ENCODE measurements around the gene KCNJ12. TPM values are rescaled to one million over a fixed set of nuclear protein-coding genes. Genes with fewer than 3 reads are reported as not detected.
A peak's percentile ranks its signal among the peaks of the same experiment; 100 is the strongest.
"Not testable (repeated sequence)": the region's sequence is repeated elsewhere in the genome, so short reads cannot be mapped to it uniquely, and the experiment has no call there.

KCNJ12 gene
- polyA plus RNA-seq, 6 donors from 2014 or later: not detected

- ATAC-seq (ENCODE audit: low read depth in 2 of 2); H3K36me3 Mint-ChIP-seq; H3K27me3 Mint-ChIP-seq; H3K4me1 Mint-ChIP-seq; H3K4me3 Mint-ChIP-seq; DNase-seq; H3K9me3 Mint-ChIP-seq: not testable (repeated sequence)
- H3K27ac Mint-ChIP-seq: peak overlapping the region in 1 of 6 donors; percentile 56
Measured at GRCh38 chr17:21413570-21414279, 37.6 kb downstream of the KCNJ12 start.

- H3K4me1 Mint-ChIP-seq; H3K27me3 Mint-ChIP-seq; H3K27ac Mint-ChIP-seq; H3K9me3 Mint-ChIP-seq; ATAC-seq (ENCODE audit: low read depth in 2 of 2); DNase-seq; H3K36me3 Mint-ChIP-seq; H3K4me3 Mint-ChIP-seq: not testable (repeated sequence)
Measured at GRCh38 chr17:21414616-21415015, 38.5 kb downstream of the KCNJ12 start.

DNA sequence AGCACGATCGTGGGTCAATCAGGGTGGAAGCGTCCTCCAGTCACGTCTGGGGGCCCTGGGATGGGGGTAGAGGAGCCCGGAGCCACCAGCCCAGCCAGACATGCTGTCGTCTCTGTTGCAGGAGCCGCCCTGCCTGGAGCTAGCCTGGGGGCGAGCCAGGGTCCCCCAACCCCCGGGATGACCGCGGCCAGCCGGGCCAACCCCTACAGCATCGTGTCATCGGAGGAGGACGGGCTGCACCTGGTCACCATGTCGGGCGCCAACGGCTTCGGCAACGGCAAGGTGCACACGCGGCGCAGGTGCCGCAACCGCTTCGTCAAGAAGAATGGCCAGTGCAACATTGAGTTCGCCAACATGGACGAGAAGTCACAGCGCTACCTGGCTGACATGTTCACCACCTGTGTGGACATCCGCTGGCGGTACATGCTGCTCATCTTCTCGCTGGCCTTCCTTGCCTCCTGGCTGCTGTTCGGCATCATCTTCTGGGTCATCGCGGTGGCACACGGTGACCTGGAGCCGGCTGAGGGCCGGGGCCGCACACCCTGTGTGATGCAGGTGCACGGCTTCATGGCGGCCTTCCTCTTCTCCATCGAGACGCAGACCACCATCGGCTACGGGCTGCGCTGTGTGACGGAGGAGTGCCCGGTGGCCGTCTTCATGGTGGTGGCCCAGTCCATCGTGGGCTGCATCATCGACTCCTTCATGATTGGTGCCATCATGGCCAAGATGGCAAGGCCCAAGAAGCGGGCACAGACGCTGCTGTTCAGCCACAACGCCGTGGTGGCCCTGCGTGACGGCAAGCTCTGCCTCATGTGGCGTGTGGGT lies 39.2 kb downstream of the KCNJ12 start:
- not testable (repeated sequence) for H3K9me3 Mint-ChIP-seq; DNase-seq; H3K4me3 Mint-ChIP-seq; H3K36me3 Mint-ChIP-seq; H3K4me1 Mint-ChIP-seq; H3K27ac Mint-ChIP-seq; H3K27me3 Mint-ChIP-seq; ATAC-seq (ENCODE audit: low read depth in 2 of 2)

DNA sequence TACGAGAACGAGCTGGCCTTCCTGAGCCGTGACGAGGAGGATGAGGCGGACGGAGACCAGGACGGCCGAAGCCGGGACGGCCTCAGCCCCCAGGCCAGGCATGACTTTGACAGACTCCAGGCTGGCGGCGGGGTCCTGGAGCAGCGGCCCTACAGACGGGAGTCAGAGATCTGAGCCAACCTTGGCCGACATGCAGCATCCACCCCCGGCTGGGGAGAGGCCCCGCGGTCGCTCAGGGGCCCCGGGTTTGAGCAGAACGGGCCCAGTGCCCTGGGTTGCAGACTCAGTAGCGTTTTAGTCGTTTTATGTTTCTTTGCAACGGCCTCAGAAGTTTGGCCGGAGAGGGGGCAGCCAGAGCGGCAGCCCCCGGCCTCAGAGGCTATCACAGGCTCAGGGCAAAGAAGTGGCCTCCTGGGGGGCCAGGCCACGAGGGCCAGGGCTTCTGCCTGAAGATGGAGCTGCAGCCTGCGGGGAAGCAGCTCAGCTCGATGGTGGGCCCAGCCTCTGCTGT lies 40.4 kb downstream of the KCNJ12 start:
- DNase-seq, H3K27ac Mint-ChIP-seq, H3K36me3 Mint-ChIP-seq: not testable (repeated sequence)

DNA sequence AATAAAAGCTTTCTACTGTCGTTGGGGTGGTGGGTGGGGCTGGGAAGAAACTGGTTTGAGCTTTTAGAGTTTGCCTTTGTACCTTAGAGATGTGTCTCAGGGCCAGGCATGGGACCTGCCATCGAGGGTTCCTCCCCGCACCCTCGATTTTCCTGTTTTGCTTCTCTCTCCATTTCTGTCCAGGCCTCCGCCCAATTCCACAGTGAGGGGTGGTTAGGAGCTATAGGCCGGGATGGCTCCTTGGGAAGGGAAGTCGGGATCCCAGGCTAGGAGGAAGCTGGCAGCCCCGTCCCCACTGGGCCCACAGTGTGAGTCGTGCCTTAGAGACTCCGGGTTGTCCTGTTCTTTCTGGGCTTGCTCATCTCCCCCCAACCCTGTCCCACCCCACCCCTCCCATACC lies 41.2 kb downstream of the KCNJ12 start:
- H3K9me3 Mint-ChIP-seq; DNase-seq; H3K36me3 Mint-ChIP-seq; ATAC-seq (ENCODE audit: low read depth in 2 of 2); H3K4me3 Mint-ChIP-seq; H3K27me3 Mint-ChIP-seq; H3K4me1 Mint-ChIP-seq; H3K27ac Mint-ChIP-seq: not testable (repeated sequence)

More for the DNA sequence above, 40.4 kb downstream of the KCNJ12 start:
- not testable (repeated sequence) for H3K4me3 Mint-ChIP-seq; H3K4me1 Mint-ChIP-seq; H3K27me3 Mint-ChIP-seq; ATAC-seq (ENCODE audit: low read depth in 2 of 2); H3K9me3 Mint-ChIP-seq

DNA sequence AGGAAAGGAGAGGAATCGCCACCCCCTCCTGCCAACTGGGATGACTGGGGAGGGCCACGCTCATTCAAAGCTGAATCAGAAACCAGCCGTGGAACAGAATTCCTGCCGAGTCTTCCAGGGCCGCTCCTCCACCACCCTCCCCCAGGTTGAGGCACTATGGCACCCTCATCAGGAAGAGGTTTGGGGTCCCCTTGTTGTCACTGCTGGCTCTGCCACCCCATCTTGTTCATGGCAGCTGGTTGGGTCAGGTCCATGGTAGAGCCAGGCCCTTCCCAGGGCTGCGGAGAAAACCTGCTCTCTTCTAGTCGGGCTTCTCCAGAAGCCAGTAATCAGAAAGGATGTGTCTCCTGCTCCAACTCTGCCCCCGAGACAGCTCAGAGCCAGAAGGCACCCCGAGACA lies 41.8 kb downstream of the KCNJ12 start:
- Mint-ChIP-seq H3K27ac (no peak overlapping the region), H3K9me3 (peaks cover 0 to 2% (median 0%) of the 10 kb centered on the region in 7 donors), H3K36me3 (no peaks in the 10 kb centered on the region), H3K4me1 (peaks cover 0 to 3% (median 0%) of the 10 kb centered on the region in 3 donors), H3K27me3 (peaks cover 0 to 8% (median 7%) of the 10 kb centered on the region in 3 donors), H3K4me3 (no peak overlapping the region)
- ATAC-seq (ENCODE audit: low read depth in 2 of 2) (no peak), DNase-seq (no peak)

DNA sequence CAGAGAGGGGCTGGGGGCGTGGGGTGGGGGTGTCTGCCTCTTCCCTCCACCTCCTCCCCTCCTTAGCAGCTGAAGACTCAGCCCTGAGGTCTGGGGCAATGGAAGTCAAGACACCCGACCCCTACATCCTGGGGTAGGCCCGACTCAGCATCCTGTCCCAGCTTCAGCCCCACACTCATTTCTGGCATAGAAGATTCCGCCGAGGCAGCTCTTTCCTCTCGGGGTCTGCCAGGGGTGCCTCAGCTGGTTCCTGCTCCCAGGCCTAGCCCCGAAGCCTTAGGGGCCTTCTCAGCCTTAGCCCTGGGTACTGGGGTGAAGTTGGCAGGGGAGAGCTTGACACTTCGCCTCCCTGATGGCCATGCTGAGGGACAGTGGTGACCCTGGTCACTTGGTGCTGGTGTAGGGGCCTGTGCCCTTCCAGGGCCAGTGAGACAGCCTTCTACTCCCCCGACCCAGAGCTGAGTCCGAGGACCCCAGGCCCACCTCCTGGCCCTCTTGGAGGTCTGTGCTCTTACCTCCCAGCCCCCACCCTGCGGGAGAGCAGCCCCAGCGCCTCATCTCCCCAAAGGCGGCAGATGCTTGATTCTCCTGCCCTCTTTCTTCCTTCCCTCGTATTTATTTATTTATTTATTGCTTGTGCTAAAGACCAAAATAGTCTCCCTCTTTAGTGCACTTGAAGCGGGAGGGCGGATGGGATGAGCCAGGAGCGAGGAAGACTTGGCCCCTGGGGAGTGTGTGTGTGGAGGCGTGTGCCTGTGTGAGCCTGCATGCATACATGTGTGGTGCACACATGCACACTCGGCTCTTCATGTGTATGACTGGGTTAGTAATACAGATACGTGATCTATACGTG lies 42.5 kb downstream of the KCNJ12 start:
- Mint-ChIP-seq H3K36me3 (no peaks in the 10 kb centered on the region), H3K27me3 (peaks cover 0 to 8% (median 7%) of the 10 kb centered on the region in 3 donors), H3K4me3 (no peak overlapping the region), H3K27ac (no peak overlapping the region), H3K9me3 (peaks cover 0 to 2% (median 0%) of the 10 kb centered on the region in 7 donors), H3K4me1 (peaks cover 0 to 3% (median 0%) of the 10 kb centered on the region in 3 donors)
- DNase-seq (no peak), ATAC-seq (ENCODE audit: low read depth in 2 of 2) (no peak)

DNA sequence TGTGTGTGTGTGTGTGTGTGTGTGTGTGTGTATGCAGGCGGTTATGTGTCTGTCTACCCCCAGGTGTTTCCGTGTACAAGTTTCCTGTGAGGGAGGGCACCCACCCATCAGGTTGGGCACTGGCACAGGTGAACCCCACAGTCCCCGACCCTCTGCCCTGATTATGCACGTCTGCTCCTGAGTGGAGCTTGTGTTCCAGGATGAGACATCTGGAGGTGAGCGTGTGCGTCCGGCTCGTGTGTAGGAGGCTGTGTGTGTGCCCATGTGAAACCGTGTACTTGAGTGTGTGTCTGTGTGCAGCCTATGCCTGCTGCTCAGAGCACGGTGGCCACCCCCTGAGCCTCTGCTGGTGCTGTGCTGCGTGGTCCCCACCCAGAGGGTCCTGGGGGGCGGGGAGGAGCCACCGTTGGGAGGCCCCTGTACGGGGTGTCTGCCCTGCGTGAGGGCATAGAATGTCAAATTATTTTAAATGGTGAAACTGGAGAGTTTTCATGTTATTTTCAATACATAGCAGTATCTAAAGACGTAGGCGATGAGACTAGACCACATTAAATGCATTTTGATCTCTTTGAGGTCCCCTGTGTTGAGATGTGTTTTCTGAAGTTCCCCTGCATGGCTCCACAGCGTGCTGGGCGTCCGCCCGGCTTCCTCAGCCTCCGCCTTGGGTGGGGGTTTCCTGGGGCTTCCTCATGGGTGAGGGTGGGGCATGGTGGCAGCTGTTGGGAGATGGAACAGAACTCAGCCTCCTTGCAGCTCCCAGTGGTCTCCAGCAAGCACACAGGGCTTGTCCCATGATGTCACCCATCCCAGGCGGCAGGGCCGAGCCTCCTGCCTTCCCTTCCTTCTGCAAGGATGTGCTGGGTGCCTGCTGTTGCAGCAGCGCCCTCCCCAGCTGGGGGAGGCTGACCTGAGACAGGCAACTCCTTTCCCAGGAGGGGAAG lies 43.4 kb downstream of the KCNJ12 start:
- no peaks in the 10 kb centered on the region for H3K9me3 Mint-ChIP-seq
- H3K4me3 Mint-ChIP-seq: no peak overlapping the region
- H3K27ac Mint-ChIP-seq: no peak overlapping the region
- no peaks in the 10 kb centered on the region for H3K36me3 Mint-ChIP-seq
- no peak for DNase-seq
- no peak for ATAC-seq (ENCODE audit: low read depth in 2 of 2)
- H3K4me1 Mint-ChIP-seq: peaks cover 0 to 3% (median 0%) of the 10 kb centered on the region in 3 donors
- peaks cover 0 to 10% (median 7%) of the 10 kb centered on the region in 3 donors for H3K27me3 Mint-ChIP-seq

DNA sequence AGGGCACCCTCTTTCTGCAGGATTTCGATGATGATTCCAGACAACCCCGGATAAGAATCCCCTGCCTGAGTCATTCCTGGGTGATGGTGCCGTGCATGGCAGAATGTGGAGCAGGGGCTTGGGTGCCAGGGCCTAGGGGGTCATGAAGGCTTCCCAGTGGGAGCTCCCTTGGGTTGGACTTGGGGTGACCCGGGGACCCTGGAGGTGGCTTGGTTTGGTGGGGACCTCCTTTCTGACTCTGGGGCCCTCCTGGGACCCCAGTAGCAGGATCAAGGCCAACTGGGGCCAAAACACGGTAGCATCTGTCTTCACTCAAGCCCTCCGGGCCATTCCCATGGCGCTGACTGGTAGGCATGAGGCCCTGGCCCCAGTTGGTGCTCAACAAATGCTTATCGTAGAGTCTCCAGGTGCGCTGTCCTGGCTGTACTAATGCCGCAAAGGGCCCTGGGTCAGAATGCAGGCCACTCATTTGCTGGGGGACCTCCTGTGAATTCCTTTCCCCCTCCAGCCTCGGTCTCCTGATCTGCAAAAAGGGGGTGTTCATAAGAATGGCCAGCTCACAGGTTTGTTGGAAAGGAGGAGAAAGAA lies 44.4 kb downstream of the KCNJ12 start:
- not testable (repeated sequence) for ATAC-seq (ENCODE audit: low read depth in 2 of 2); H3K27ac Mint-ChIP-seq; H3K4me3 Mint-ChIP-seq

GRCh38 chr17:21421421-21422310 lies 45.5 kb downstream of the KCNJ12 start:
- H3K9me3 Mint-ChIP-seq, H3K27ac Mint-ChIP-seq: not testable (repeated sequence)

More for the DNA sequence above, 44.4 kb downstream of the KCNJ12 start:
- not testable (repeated sequence) for H3K36me3 Mint-ChIP-seq, DNase-seq, H3K4me1 Mint-ChIP-seq, H3K9me3 Mint-ChIP-seq
- peaks cover under 1 to 19% (median 12%) of the 10 kb centered on the region in 3 donors for H3K27me3 Mint-ChIP-seq

More at GRCh38 chr17:21421421-21422310, 45.5 kb downstream of the KCNJ12 start:
- DNase-seq; H3K4me3 Mint-ChIP-seq; H3K4me1 Mint-ChIP-seq; ATAC-seq (ENCODE audit: low read depth in 2 of 2); H3K36me3 Mint-ChIP-seq: not testable (repeated sequence)
- H3K27me3 Mint-ChIP-seq: peaks cover 5 to 20% (median 19%) of the 10 kb centered on the region in 3 donors
